Rectal smooth muscle tissue (tissue), 1 donor: Measurements from ENCODE around the gene ZMAT5.

Source experiments
- H3K27ac ChIP-seq: one replicate; pipeline ENCODE4 v1.7.0; 2013; ENCODE audit warnings: low read depth, low read length, inconsistent platforms
- H3K27me3 ChIP-seq: one replicate; pipeline ENCODE4 v1.7.0; 2013; ENCODE audit warnings: low read length; ENCODE audit not compliant: control insufficient read depth, insufficient read depth
- H3K36me3 ChIP-seq: one replicate; pipeline ENCODE4 v1.7.0; 2013; ENCODE audit warnings: low read length; ENCODE audit not compliant: control insufficient read depth, insufficient read depth
- H3K4me1 ChIP-seq: one replicate; pipeline ENCODE4 v1.7.0; 2013; ENCODE audit warnings: low read length; ENCODE audit not compliant: control insufficient read depth, insufficient read depth
- H3K4me3 ChIP-seq: one replicate; pipeline ENCODE4 v1.7.0; 2013; ENCODE audit warnings: low read length
- H3K9ac ChIP-seq: one replicate; pipeline ENCODE4 v1.7.0; 2013; ENCODE audit warnings: low read length

The ZMAT5 gene

DNA sequence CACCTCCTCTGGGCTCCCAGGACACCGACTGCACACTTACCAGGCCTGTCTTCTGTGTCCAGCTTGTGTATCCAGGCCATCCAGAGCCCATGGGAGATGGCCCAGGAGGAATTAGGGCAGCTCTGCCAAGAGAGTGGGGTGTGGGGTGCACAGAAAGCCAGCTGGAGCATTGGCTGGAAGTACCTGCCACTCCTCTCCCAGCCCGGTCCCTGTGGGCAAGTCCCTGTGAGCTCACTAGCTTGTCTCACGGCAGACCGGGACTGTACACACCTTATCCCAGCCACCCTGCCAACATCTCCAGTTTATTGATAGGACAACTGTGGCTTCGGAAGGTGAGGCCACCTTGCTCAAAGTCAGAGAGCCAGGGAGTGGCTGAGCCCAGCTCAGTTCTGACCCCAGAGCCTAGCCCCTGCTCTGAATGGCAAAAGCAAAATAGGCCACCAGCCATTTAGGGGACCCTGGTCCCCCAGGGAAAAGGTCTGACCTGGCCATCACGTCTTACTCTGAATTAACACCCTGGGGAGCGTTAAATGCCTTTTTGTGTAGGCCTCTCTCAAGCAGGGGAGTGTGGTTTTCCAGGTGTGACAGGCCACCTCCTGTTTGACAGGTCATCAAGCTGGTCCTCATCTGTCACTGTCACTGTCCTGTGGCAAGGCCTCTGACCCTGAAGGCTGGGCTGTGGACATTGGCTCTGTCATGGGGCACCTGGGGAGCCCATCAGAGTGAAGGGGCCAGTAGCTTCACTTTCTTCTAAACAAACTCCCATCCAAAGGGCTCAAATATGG lies 15.4 kb upstream of the ZMAT5 start:
- Histone ChIP-seq H3K4me1 (peaks cover 4% of the 10 kb centered on the region), H3K9ac (no peak overlapping the region), H3K4me3 (no peak overlapping the region), H3K27ac (peak overlapping the region; percentile 38), H3K36me3 (no peaks in the 10 kb centered on the region), H3K27me3 (no peaks in the 10 kb centered on the region)

DNA sequence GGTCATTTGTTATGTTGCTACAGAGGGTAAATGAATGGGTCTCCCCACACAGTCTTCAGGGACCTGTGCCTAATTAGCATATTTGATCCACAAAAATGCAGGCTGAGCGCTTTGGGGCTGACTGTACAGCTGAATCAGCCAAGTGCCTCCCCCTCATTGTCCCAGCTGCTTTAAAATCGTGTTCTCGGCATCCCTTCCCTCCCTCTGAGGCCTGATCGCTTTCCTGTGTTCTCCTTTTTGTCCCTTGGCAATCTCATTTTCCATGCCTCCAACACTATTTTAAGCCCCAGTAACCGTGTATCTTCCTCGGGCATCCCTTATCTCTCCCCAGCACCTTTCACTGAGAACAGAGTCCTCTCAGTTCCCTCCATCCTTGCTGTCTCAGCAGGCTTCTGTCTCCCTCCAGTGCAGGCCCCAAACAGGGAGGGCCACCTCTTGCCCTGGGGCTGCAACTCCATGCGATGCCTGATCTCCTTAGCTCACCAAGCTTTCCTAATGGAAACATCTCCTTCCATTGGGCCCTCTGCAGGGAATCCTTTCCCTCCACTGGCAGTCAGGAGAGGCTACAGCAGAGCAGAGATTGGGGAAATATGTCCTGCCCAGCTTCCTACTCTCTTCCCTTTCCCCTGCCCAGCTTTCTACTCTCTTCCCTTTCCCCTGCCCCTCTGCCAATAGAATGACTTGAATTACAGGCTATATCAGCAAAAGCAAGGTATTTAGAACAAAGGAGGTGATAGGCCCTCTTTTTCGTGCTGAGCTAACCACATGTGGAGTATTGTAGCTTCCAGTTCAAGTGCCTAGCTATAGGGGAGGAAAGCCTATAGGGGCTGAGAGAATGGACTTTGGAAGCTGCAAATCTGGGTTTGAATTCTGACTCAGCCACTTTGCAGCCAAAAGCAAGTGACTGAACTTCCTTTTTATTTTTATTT lies 14.2 kb upstream of the ZMAT5 start:
- Histone ChIP-seq H3K27me3 (no peaks in the 10 kb centered on the region), H3K9ac (no peak overlapping the region), H3K36me3 (no peaks in the 10 kb centered on the region), H3K4me3 (no peak overlapping the region), H3K4me1 (peaks cover 4% of the 10 kb centered on the region), H3K27ac (peak overlapping the region; percentile 11)

DNA sequence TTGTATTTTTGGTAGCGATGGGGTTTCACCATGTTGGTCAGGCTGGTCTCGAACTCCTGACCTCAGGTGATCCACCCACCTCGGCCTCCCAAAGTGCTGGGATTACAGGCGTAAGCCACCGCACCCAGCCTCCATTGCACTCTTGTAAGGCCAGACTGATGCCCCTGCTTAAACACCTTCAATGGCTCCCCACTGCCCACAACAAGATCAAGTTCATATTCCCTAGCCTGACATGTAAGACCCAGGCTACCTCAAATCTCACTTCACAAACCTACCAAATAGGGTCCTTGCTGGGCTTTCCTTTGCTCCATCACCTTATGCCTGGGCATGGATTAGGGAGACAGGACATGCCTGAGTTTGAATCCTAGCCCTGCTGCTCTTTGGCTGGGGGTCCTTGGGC lies 13.4 kb upstream of the ZMAT5 start:
- H3K27me3 ChIP-seq = no peaks in the 10 kb centered on the region
- H3K4me1 ChIP-seq = peaks cover 4% of the 10 kb centered on the region
- H3K9ac ChIP-seq = no peak overlapping the region
- H3K36me3 ChIP-seq = no peaks in the 10 kb centered on the region
- H3K4me3 ChIP-seq = no peak overlapping the region
- no peak overlapping the region for H3K27ac ChIP-seq

GRCh38 chr22:29773233-29773632 lies 6.4 kb upstream of the ZMAT5 start:
- H3K27ac ChIP-seq = no peak overlapping the region
- H3K27me3 ChIP-seq = no peaks in the 10 kb centered on the region
- H3K4me1 ChIP-seq = peaks cover 2% of the 10 kb centered on the region
- no peak overlapping the region for H3K9ac ChIP-seq
- H3K36me3 ChIP-seq = peaks cover 6% of the 10 kb centered on the region
- H3K4me3 ChIP-seq = no peak overlapping the region

GRCh38 chr22:29772170-29772641 lies 5.4 kb upstream of the ZMAT5 start:
- Histone ChIP-seq H3K36me3 (peaks cover 6% of the 10 kb centered on the region), H3K27ac (no peak overlapping the region), H3K4me1 (peaks cover 4% of the 10 kb centered on the region), H3K27me3 (no peaks in the 10 kb centered on the region), H3K9ac (no peak overlapping the region), H3K4me3 (no peak overlapping the region)

- Histone ChIP-seq H3K4me3 (no peak overlapping the region), H3K9ac (no peak overlapping the region), H3K36me3 (peaks cover 6% of the 10 kb centered on the region), H3K4me1 (peaks cover 7% of the 10 kb centered on the region), H3K27me3 (no peaks in the 10 kb centered on the region), H3K27ac (no peak overlapping the region)
Measured at GRCh38 chr22:29769723-29770321, 3.0 kb upstream of the ZMAT5 start.

DNA sequence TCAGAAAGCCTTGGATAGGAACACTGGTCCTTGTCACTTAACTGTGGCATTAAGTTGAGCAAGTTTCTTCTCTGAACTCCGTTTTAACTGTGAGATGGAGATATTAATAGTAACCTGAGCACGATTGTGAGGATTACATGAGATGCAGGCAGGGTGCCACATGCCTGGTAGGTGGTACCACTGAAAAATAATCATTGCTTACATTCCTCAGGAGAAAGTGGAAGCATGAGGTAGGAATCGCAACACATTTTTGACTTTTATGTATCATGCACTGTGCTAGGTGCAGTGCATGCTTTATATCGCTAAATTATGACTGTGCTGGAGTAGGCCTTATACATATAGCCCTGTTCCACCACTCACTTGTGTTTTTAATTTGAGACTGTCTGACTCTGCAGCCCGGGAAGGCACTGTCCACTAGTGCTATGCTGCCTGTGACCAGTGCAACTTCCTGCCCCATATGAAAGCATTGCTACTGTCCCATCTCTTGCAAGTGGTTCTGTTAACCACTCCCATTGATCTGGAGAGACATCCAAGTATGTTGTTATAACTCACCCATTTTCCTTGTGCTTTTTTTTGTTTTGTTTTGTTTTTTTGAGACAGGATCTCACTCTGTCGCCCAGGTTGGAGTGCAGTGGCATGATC lies 1.4 kb upstream of the ZMAT5 start:
- Histone ChIP-seq H3K4me1 (peaks cover 7% of the 10 kb centered on the region), H3K9ac (peak overlapping the region; percentile 94), H3K27ac (peak overlapping the region; percentile 92), H3K27me3 (no peaks in the 10 kb centered on the region), H3K36me3 (peaks cover 6% of the 10 kb centered on the region), H3K4me3 (peak overlapping the region; percentile 89)

- Histone ChIP-seq H3K9ac (peak within 1 kb of the TSS; percentile 94), H3K4me3 (peak within 1 kb of the TSS; percentile 89), H3K4me1 (peaks cover 7% of the 10 kb centered on the region), H3K27ac (peak within 1 kb of the TSS; percentile 92), H3K27me3 (no peaks in the 10 kb centered on the region), H3K36me3 (peaks cover 6% of the 10 kb centered on the region)
Measured at GRCh38 chr22:29767171-29768051, 604 bp upstream of the ZMAT5 start, which contains the start of gene UQCR10. TSS of gene UQCR10 (plus strand) at chr22:29767369. CDS start at chr22:29767399, 30 bp downstream.

GRCh38 chr22:29765905-29766631 lies 739 bp downstream of the ZMAT5 start:
- peak overlapping the region; percentile 60 for H3K9ac ChIP-seq
- H3K27ac ChIP-seq = peak overlapping the region; percentile 21
- H3K4me1 ChIP-seq = peaks cover 7% of the 10 kb centered on the region
- peaks cover 6% of the 10 kb centered on the region for H3K36me3 ChIP-seq
- no peaks in the 10 kb centered on the region for H3K27me3 ChIP-seq
- peak overlapping the region; percentile 89 for H3K4me3 ChIP-seq

GRCh38 chr22:29762263-29762662 lies 4.5 kb downstream of the ZMAT5 start:
- no peak overlapping the region for H3K27ac ChIP-seq

DNA sequence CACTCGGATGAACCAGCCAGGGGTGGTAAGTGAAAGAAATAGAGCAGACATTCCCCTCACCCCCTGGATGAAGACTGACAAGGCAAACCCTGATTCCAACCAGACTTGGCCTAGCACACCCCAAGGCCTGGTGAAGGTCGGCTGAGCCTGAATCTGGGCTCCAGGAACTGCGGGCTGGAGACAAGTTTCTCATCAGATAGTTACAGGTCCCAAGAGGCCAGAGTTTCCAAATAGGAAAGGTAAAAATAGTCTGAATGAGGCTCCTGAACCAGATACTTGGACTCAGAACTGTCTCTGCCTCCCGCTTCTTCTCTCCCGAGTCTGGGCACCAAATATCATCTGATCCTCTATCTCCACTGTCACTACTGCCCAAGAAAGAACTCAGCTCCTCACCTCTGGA lies 7.8 kb downstream of the ZMAT5 start:
- H3K27me3 ChIP-seq = no peaks in the 10 kb centered on the region
- no peaks in the 10 kb centered on the region for H3K4me1 ChIP-seq
- no peak overlapping the region for H3K27ac ChIP-seq
- H3K4me3 ChIP-seq = no peak overlapping the region
- peaks cover under 1% of the 10 kb centered on the region for H3K36me3 ChIP-seq
- H3K9ac ChIP-seq = no peak overlapping the region

More at GRCh38 chr22:29762263-29762662, 4.5 kb downstream of the ZMAT5 start:
- Histone ChIP-seq H3K27me3 (no peaks in the 10 kb centered on the region), H3K4me1 (peaks cover 3% of the 10 kb centered on the region), H3K4me3 (no peak overlapping the region), H3K36me3 (no peaks in the 10 kb centered on the region), H3K9ac (no peak overlapping the region)
